ENCODE results near the gene NLRP3.

- TF ChIP-seq, protein P1, sequence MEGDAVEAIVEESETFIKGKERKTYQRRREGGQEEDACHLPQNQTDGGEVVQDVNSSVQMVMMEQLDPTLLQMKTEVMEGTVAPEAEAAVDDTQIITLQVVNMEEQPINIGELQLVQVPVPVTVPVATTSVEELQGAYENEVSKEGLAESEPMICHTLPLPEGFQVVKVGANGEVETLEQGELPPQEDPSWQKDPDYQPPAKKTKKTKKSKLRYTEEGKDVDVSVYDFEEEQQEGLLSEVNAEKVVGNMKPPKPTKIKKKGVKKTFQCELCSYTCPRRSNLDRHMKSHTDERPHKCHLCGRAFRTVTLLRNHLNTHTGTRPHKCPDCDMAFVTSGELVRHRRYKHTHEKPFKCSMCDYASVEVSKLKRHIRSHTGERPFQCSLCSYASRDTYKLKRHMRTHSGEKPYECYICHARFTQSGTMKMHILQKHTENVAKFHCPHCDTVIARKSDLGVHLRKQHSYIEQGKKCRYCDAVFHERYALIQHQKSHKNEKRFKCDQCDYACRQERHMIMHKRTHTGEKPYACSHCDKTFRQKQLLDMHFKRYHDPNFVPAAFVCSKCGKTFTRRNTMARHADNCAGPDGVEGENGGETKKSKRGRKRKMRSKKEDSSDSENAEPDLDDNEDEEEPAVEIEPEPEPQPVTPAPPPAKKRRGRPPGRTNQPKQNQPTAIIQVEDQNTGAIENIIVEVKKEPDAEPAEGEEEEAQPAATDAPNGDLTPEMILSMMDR (IDR thresholded peaks at IDR 0.05; ENCODE audit: poor library complexity), result no peak
- TF ChIP-seq EZH2phosphoT487 (IDR thresholded peaks at IDR 0.05; ENCODE audit: low read depth, severe bottlenecking, unreplicated experiment), result no peak
Observed at GRCh38 chr1:247411621-247412327, 4.2 kb upstream of the NLRP3 start.
